GM12864 (cell line): ENCODE results near the gene STAG2.
"Not testable (repeated sequence)": the region's sequence is repeated elsewhere in the genome, so short reads cannot be mapped to it uniquely, and the experiment has no call there.

ENCODE experiments used
- DNase-seq: peaks from one replicate; pipeline ENCODE4 v3.0.0-alpha.2; 2011; ENCODE audit warnings: low read depth
- H3K4me3 ChIP-seq: 2 replicates; pipeline ENCODE4 v1.5.1; 2011; ENCODE audit warnings: mild to moderate bottlenecking, low read depth, low read length, control low read depth
- CTCF ChIP-seq: IDR thresholded peaks from 2 replicates; pipeline ENCODE4 v1.5.1; 2011; ENCODE audit warnings: low read depth, mild to moderate bottlenecking, moderate library complexity, low read length, control low read depth, inconsistent platforms; ENCODE audit errors: missing control alignments

The STAG2 gene

GRCh38 chrX:124086411-124086810 lies 124.9 kb downstream of the STAG2 start:
- no peak for DNase-seq
- no peak for TF ChIP-seq CTCF
- no peak overlapping the region for H3K4me3 ChIP-seq

GRCh38 chrX:124087000-124087746 lies 125.7 kb downstream of the STAG2 start:
- no peak for TF ChIP-seq CTCF
- no peak overlapping the region for H3K4me3 ChIP-seq
- no peak for DNase-seq

- no peak for TF ChIP-seq CTCF
- DNase-seq, result no peak
- no peak overlapping the region for H3K4me3 ChIP-seq
Measured at GRCh38 chrX:124093222-124093621, 131.7 kb downstream of the STAG2 start.

GRCh38 chrX:124097116-124097515 lies 135.6 kb downstream of the STAG2 start:
- DNase-seq, result no peak
- no peak overlapping the region for H3K4me3 ChIP-seq
- TF ChIP-seq CTCF, result no peak

DNA sequence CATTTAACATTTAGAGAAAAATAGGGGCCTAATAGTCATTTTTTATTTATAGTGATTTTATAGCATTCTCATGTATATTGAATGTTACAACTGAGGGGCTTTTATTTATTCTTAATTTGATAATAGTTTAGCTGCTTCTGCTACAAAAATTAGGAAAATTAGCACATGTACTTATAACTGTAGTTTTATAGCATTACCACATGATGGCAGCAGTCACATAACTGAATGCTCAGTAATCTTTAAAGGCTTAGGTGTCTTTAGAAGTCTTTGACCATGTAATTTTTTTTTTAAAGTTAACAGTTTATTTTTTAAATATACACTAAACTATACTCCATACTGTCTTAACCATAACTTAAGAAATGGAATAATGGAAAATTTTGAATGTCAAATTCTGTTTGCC lies 136.6 kb downstream of the STAG2 start:
- no peak overlapping the region for H3K4me3 ChIP-seq
- TF ChIP-seq CTCF, result peak; percentile 16
- DNase-seq, result no peak

- no peak for DNase-seq
- no peak for TF ChIP-seq CTCF
- no peak overlapping the region for H3K4me3 ChIP-seq
Measured at GRCh38 chrX:124103966-124104365, 142.5 kb downstream of the STAG2 start.

GRCh38 chrX:124104512-124104911 lies 143.0 kb downstream of the STAG2 start:
- not testable (repeated sequence) for DNase-seq, H3K4me3 ChIP-seq
